ENCODE data around the gene MACROD2. TPM values are rescaled to one million over a fixed set of nuclear protein-coding genes. Genes with fewer than 3 reads are reported as not detected.

MACROD2 gene
- total and polyA plus RNA-seq, 2 of the 4 experiments (the other 2 are of a cell fraction): not detected

DNA sequence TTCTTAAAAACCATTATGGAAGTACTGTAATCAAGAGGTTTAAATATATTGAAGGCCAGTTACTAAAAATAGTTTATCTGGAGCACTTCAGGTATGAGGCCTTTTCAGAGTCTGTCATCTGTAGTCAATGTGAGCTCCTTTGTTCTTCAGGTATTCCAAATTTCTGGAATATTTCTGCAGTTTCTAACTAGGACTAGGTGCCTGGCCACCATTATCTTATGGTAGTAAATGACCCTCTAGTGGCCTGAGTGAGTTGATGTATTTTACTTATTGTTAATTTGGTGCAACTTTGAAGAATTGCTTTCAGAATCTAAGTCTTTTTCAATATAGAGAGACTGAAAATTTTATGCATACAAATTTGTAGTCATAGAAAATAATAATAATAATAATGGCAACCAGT is 437.3 kb downstream of the MACROD2 start:
- DNase-seq (no peak), ATAC-seq (ENCODE audit: low read depth) (no peak)
- dilution Hi-C loops (cut with HindIII; ENCODE audit: low sequenced_read_pairs, unreplicated experiment) (no loop called here), intact Hi-C loops (cut with micrococcal nuclease) (no loop called here), in situ Hi-C loops (cut with MboI; ENCODE audit: low sequenced_read_pairs) (no loop called here)
- no peaks in the 10 kb centered on the region for H3K9me3 ChIP-seq (ENCODE audit: control insufficient read depth, insufficient read depth, low read length)
- H3K14ac ChIP-seq (replicated peaks; ENCODE audit: low read depth, low read length): no peak overlapping the region
- H3K18ac ChIP-seq (ENCODE audit: low read depth, low read length): no peak overlapping the region
- no peaks in the 10 kb centered on the region for H3K27me3 ChIP-seq (ENCODE audit: control insufficient read depth, insufficient read depth, low read length)
- H3K4me3 ChIP-seq (ENCODE audit: insufficient read depth, low read depth, low read length): no peak overlapping the region
- no peak overlapping the region for H4K5ac ChIP-seq (ENCODE audit: low read depth, low read length)
- H3K56ac ChIP-seq (ENCODE audit: extremely low read depth, insufficient read depth, low read length): no peak overlapping the region
- no peaks in the 10 kb centered on the region for H3K36me3 ChIP-seq (ENCODE audit: control insufficient read depth, insufficient read depth, low read length)
- no peak overlapping the region for H3K23ac ChIP-seq (ENCODE audit: low read depth, low read length)
- no peaks in the 10 kb centered on the region for H3K9me1 ChIP-seq (ENCODE audit: insufficient read depth, low read length)
- POLR2A ChIA-PET (ENCODE audit: unreplicated experiment): no interaction called here
- no peak overlapping the region for H2BK120ac ChIP-seq (ENCODE audit: low read depth, low read length)
- no peak overlapping the region for H3K9ac ChIP-seq (ENCODE audit: low read depth, low read length)
- BruUV-seq (replicated peaks): no TSS peak
- no peak overlapping the region for H2AK5ac ChIP-seq (ENCODE audit: low read depth, low read length)
- H3K4me1 ChIP-seq (ENCODE audit: control insufficient read depth, insufficient read depth, low read length): peaks cover 4% of the 10 kb centered on the region; the same call in 1 of the 2 replicates
- H2AFZ ChIP-seq (replicated peaks; ENCODE audit: low read length, poor library complexity): no peak overlapping the region
- TF ChIP-seq, protein P1, sequence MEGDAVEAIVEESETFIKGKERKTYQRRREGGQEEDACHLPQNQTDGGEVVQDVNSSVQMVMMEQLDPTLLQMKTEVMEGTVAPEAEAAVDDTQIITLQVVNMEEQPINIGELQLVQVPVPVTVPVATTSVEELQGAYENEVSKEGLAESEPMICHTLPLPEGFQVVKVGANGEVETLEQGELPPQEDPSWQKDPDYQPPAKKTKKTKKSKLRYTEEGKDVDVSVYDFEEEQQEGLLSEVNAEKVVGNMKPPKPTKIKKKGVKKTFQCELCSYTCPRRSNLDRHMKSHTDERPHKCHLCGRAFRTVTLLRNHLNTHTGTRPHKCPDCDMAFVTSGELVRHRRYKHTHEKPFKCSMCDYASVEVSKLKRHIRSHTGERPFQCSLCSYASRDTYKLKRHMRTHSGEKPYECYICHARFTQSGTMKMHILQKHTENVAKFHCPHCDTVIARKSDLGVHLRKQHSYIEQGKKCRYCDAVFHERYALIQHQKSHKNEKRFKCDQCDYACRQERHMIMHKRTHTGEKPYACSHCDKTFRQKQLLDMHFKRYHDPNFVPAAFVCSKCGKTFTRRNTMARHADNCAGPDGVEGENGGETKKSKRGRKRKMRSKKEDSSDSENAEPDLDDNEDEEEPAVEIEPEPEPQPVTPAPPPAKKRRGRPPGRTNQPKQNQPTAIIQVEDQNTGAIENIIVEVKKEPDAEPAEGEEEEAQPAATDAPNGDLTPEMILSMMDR (conservative IDR thresholded peaks at IDR 0.05; ENCODE audit: low read depth, low read length): no peak
- no peak for TF ChIP-seq RAD21 (IDR thresholded peaks at IDR 0.05; ENCODE audit: low read length)
- TF ChIP-seq MAZ (IDR thresholded peaks at IDR 0.05; ENCODE audit: borderline replicate concordance, low read depth, low read length): no peak
- no peak for TF ChIP-seq POLR2A (IDR thresholded peaks at IDR 0.05; ENCODE audit: low read depth, low read length)
- TF ChIP-seq, protein P2, sequence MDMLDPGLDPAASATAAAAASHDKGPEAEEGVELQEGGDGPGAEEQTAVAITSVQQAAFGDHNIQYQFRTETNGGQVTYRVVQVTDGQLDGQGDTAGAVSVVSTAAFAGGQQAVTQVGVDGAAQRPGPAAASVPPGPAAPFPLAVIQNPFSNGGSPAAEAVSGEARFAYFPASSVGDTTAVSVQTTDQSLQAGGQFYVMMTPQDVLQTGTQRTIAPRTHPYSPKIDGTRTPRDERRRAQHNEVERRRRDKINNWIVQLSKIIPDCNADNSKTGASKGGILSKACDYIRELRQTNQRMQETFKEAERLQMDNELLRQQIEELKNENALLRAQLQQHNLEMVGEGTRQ (IDR thresholded peaks at IDR 0.05; ENCODE audit: low read depth, low read length): no peak
- no peak for TF ChIP-seq MXI1 (IDR thresholded peaks at IDR 0.05; ENCODE audit: borderline replicate concordance, low read depth, low read length)
- TF ChIP-seq CHD1 (IDR thresholded peaks at IDR 0.05; ENCODE audit: low read depth, low read length): no peak
- no peak overlapping the region for H2BK20ac ChIP-seq (ENCODE audit: low read depth, low read length)
- H3K4ac ChIP-seq (ENCODE audit: low read depth, low read length): no peak overlapping the region
- H4K91ac ChIP-seq (ENCODE audit: insufficient read depth, low read depth, low read length): no peak overlapping the region
- H4K20me1 ChIP-seq (ENCODE audit: insufficient read depth, low read length): no peaks in the 10 kb centered on the region
- H2AK9ac ChIP-seq (replicated peaks; ENCODE audit: low read depth, low read length, poor library complexity): no peak overlapping the region
- no peak overlapping the region for H3K27ac ChIP-seq (ENCODE audit: insufficient read depth, low read length)
- no peak overlapping the region for H2BK15ac ChIP-seq (ENCODE audit: low read depth, low read length)
- H4K8ac ChIP-seq (ENCODE audit: low read depth in 2 of 2, low read length in 2 of 2): no peak overlapping the region
- CTCF ChIA-PET: no interaction called here
- H3K79me1 ChIP-seq (ENCODE audit: low read depth in 1 of 2, low read length in 2 of 2): no peaks in the 10 kb centered on the region
- H2BK5ac ChIP-seq (ENCODE audit: low read depth, low read length, poor library complexity, severe bottlenecking): no peak overlapping the region
- H3K4me2 ChIP-seq (ENCODE audit: low read depth, low read length): no peak overlapping the region

Measured in IMR-90 (cell line).